ENCODE results near the gene RCOR1. TPM values are rescaled to one million over a fixed set of nuclear protein-coding genes. Genes with fewer than 3 reads are reported as not detected.
A peak's percentile ranks its signal among the peaks of the same experiment; 100 is the strongest.

Gene RCOR1
- polyA plus RNA-seq, 1 donor: 24.2 TPM

DNA sequence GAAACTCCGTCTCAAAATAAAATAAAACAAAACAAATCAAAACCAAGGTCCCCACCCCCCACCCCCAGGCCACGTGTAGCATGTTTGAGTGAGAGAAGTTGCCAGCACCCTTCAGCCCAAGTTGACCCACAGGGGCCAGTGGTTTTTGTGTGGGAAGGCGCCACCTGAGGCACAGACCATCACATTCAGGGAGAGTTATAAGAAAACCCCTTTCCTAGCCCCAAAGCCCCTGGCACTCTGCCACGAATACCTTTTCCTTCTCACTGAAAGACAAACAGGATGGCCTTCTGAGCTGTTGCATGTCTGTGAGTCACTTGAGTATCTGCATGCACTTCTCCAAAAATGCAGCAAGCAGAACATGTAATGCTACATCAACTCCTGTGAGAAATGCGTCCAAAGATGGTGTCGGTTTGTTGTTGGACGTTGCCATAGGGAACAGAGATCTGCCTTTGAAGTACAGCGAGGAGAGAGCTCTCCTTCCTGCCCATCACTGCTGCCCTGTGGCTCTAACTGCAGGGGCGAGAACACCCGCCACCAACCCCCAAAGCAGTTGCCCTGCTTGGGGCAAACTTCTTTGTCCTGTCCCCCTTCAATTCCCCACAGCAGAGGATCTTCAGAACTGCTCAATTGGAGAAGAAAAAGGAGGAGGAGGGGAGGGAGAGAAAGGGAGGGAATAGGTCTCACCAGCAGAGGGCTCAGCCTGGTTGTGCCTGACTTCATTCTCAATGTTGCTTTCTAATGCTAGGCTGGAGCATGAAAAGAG is 182.1 kb downstream of the RCOR1 start:
- no CpG with 5 or more reads among the region's 10 CpGs for WGBS (ENCODE audit: insufficient coverage, low lambda C conversion rate)
- Histone ChIP-seq H3K27ac (ENCODE audit: low read length) (no peak overlapping the region), H3K4me1 (ENCODE audit: control insufficient read depth, insufficient read depth, low read length) (peaks cover 15% of the 10 kb centered on the region), H3K9me3 (ENCODE audit: control insufficient read depth, low read depth, low read length) (no peaks in the 10 kb centered on the region), H3K4me3 (ENCODE audit: low read length) (no peak overlapping the region), H3K27me3 (ENCODE audit: control insufficient read depth, insufficient read depth, low read length) (no peaks in the 10 kb centered on the region), H3K36me3 (ENCODE audit: control insufficient read depth, insufficient read depth, low read length) (no peaks in the 10 kb centered on the region)
- DNase-seq: peak; percentile 65 to 77

DNA sequence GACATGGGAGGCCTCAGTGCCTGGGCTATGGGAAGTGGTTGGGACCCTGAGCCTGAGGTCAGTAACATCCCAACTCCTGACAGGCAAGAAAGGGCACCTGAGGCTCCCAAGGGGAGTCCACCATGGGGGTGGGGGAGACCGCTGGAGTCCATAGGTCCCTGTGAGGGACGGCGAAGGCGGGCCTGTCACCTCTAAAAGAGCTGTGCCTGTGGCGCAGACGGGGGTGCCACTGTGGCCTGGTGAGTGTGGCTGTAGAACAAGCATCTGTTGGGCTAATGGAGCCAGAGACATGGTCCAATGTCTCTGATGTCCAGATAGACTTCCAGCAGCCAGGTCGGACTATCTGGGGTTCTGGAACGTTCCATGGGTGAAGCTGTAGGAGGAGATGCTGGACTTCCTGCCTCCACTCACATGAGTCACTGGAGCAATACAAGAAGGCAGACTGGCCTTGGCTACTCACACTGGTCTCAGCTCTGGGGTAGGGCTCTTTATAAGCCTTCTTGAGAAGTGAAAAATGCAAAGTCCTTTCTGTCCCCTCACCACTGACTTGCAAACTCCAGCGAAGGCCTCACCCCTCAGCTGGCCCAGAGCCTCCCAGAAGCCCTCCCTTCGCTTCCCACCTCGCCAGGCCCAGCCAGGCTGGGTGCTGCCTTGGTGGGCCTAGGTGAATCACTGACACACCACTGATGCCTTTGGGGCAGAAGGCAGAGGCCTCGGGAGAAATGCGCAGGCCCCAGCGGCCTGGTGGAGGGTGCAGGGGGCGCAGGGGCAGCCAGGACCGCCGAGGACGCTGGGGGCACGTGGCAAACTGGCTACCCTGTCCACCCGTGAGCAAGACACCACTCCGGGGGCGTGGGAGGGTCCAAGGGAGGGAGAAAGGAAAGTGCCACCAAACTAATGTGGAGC is 183.7 kb downstream of the RCOR1 start:
- no CpG with 5 or more reads among the region's 22 CpGs for WGBS (ENCODE audit: insufficient coverage, low lambda C conversion rate)
- DNase-seq: peak in 1 of 2 donors; percentile 75
- Histone ChIP-seq H3K4me3 (ENCODE audit: low read length) (peak overlapping the region; percentile 7), H3K27ac (ENCODE audit: low read length) (peak overlapping the region; percentile 53), H3K27me3 (ENCODE audit: control insufficient read depth, insufficient read depth, low read length) (no peaks in the 10 kb centered on the region), H3K36me3 (ENCODE audit: control insufficient read depth, insufficient read depth, low read length) (no peaks in the 10 kb centered on the region), H3K4me1 (ENCODE audit: control insufficient read depth, insufficient read depth, low read length) (peaks cover 20% of the 10 kb centered on the region), H3K9me3 (ENCODE audit: control insufficient read depth, low read depth, low read length) (no peaks in the 10 kb centered on the region)

DNA sequence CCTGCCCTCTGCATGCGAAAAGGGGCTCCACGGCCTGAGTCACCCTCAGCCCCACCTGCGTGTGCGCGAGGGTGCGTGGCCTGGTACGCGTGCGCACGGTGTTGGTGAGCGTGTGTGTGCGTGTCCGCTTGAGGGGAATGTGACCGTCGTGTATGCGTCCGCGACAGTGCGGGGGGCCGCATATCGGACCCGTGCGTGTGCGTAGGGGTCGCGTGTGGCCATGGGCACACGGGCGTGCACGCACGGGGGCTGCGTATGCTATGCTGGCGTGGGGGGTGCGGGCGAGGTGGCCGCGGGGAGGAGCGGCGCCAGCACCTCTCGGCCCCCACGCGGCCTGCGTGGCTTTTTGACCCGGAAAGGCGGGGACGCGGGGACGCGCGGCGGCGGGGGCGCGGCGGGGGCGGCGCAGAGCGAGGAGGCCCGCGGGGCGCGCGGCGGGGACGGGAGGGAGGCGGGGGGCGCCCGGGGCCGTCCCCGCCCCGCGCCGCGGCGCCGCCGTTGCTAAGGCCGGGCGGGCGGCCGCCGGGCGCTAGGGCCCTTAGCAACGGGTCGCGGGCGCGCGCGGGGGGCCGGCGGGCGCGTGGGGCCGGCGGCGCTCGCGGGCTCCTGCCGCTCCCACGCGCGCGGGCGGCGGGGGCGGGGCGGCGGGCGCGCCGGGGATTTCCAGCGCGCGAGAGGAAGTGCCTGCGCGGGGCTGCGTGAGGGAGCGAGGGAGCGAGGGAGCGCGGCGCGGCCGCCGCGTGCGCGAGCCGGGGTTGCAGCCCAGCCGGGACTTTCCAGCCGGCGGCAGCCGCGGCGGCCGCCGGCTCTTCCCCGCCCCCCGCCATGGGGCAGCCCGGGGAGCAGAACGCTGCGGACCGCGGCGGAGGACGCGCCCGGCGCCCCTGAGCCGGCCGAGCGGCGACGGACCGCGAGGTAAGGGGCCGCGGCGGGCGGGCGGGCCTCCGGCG is 184.6 kb downstream of the RCOR1 start, which contains the start of gene TRAF3:
Gene TRAF3, plus strand, starts transcription at position 689 of the 950 bp plus-strand sequence. CDS start 92,753 bp downstream, outside the sequence.
- H3K9me3 ChIP-seq (ENCODE audit: control insufficient read depth, low read depth, low read length): no peaks in the 10 kb centered on the region

GRCh38 chr14:102777711-102778337 is 185.4 kb downstream of the RCOR1 start:
- H3K4me1 ChIP-seq (ENCODE audit: control insufficient read depth, insufficient read depth, low read length): peaks cover 20% of the 10 kb centered on the region
- no peaks in the 10 kb centered on the region for H3K9me3 ChIP-seq (ENCODE audit: control insufficient read depth, low read depth, low read length)
- no CpG with 5 or more reads among the region's 98 CpGs for WGBS (ENCODE audit: insufficient coverage, low lambda C conversion rate)
- H3K4me3 ChIP-seq (ENCODE audit: low read length): peak overlapping the region; percentile 73
- peak overlapping the region; percentile 55 for H3K27ac ChIP-seq (ENCODE audit: low read length)
- DNase-seq: peak in 1 of 2 donors; percentile 56
- H3K36me3 ChIP-seq (ENCODE audit: control insufficient read depth, insufficient read depth, low read length): no peaks in the 10 kb centered on the region
- no peaks in the 10 kb centered on the region for H3K27me3 ChIP-seq (ENCODE audit: control insufficient read depth, insufficient read depth, low read length)

More for the DNA sequence above, 184.6 kb downstream of the RCOR1 start, which contains the start of gene TRAF3:
- Histone ChIP-seq H3K4me1 (ENCODE audit: control insufficient read depth, insufficient read depth, low read length) (peaks cover 20% of the 10 kb centered on the region), H3K4me3 (ENCODE audit: low read length) (peak within 1 kb of the TSS; percentile 73), H3K36me3 (ENCODE audit: control insufficient read depth, insufficient read depth, low read length) (no peaks in the 10 kb centered on the region), H3K27ac (ENCODE audit: low read length) (peak within 1 kb of the TSS; percentile 55), H3K27me3 (ENCODE audit: control insufficient read depth, insufficient read depth, low read length) (no peaks in the 10 kb centered on the region)
- peak in 1 of 2 donors; percentile 69 for DNase-seq
- no CpG with 5 or more reads among the region's 163 CpGs for WGBS (ENCODE audit: insufficient coverage, low lambda C conversion rate)

DNA sequence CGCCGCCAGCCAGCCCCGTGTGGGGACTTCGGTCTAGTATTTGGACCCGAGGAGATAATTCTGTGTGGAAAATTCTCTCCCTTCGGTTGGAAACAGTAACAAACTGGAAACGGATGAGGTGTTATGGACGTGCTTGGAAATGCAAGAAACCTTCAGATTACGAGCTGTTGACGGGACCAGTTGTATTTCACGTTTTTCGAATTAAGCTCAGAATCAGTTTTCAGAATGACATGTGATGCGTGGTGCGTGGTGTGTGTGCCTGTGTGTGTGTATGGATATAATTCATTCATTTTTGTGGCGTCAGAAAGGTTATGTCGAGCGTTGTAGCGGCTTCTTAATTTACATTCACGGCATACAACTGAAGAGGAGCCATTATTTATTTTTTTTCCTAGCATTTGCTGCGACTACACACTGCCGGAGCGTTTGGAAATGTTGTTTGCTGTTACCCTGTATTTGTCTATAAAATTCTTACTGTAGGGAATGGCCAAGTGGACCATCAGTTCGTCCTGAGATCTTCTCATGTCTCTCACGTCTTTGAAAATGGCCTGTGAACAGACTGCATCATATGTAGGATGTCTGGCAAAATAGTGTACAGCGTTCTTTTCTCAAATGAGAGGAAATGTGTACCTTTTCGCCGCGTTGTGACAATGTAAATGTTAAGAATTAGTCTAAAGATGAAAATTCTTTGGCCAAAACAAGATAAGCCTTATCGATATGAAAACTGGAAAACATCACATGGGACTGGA is 186.1 kb downstream of the RCOR1 start:
- WGBS (ENCODE audit: insufficient coverage, low lambda C conversion rate): 0% methylated on average over 3 of the region's 29 CpGs

GRCh38 chr14:102779084-102779462 is 186.6 kb downstream of the RCOR1 start:
- Histone ChIP-seq H3K4me1 (ENCODE audit: control insufficient read depth, insufficient read depth, low read length) (peaks cover 20% of the 10 kb centered on the region), H3K36me3 (ENCODE audit: control insufficient read depth, insufficient read depth, low read length) (no peaks in the 10 kb centered on the region), H3K27me3 (ENCODE audit: control insufficient read depth, insufficient read depth, low read length) (no peaks in the 10 kb centered on the region), H3K9me3 (ENCODE audit: control insufficient read depth, low read depth, low read length) (no peaks in the 10 kb centered on the region), H3K27ac (ENCODE audit: low read length) (peak overlapping the region; percentile 55), H3K4me3 (ENCODE audit: low read length) (peak overlapping the region; percentile 73)
- DNase-seq: no peak
- WGBS (ENCODE audit: insufficient coverage, low lambda C conversion rate): no CpG with 5 or more reads among the region's 4 CpGs

More for the DNA sequence above, 186.1 kb downstream of the RCOR1 start:
- Histone ChIP-seq H3K36me3 (ENCODE audit: control insufficient read depth, insufficient read depth, low read length) (no peaks in the 10 kb centered on the region), H3K27ac (ENCODE audit: low read length) (peak overlapping the region; percentile 55), H3K4me3 (ENCODE audit: low read length) (peak overlapping the region; percentile 73), H3K27me3 (ENCODE audit: control insufficient read depth, insufficient read depth, low read length) (no peaks in the 10 kb centered on the region), H3K4me1 (ENCODE audit: control insufficient read depth, insufficient read depth, low read length) (peaks cover 20% of the 10 kb centered on the region), H3K9me3 (ENCODE audit: control insufficient read depth, low read depth, low read length) (no peaks in the 10 kb centered on the region)
- peak in 1 of 2 donors; percentile 58 for DNase-seq

- H3K27me3 ChIP-seq (ENCODE audit: control insufficient read depth, insufficient read depth, low read length): no peaks in the 10 kb centered on the region
- H3K36me3 ChIP-seq (ENCODE audit: control insufficient read depth, insufficient read depth, low read length): no peaks in the 10 kb centered on the region
- WGBS (ENCODE audit: insufficient coverage, low lambda C conversion rate): 85% methylated on average over 5 of the region's 13 CpGs
- DNase-seq: no peak
- no peaks in the 10 kb centered on the region for H3K9me3 ChIP-seq (ENCODE audit: control insufficient read depth, low read depth, low read length)
- H3K4me1 ChIP-seq (ENCODE audit: control insufficient read depth, insufficient read depth, low read length): peaks cover 17% of the 10 kb centered on the region
- peak overlapping the region; percentile 73 for H3K4me3 ChIP-seq (ENCODE audit: low read length)
- H3K27ac ChIP-seq (ENCODE audit: low read length): no peak overlapping the region
Observed at GRCh38 chr14:102779574-102780315, 187.3 kb downstream of the RCOR1 start.

Measured in large intestine (tissue), 3 donors.